Right renal pelvis (tissue), 4 donors: Measurements from ENCODE around the gene DVL2. TPM values are rescaled to one million over a fixed set of nuclear protein-coding genes. Genes with fewer than 3 reads are reported as not detected.
"Not testable (repeated sequence)": the region's sequence is repeated elsewhere in the genome, so short reads cannot be mapped to it uniquely, and the experiment has no call there.

ENCODE experiments used
- DNase-seq, 4 donors: peaks; one replicate each; pipeline ENCODE4 v3.0.0-alpha.2; 2013; ENCODE audit warnings: low read depth in 4 of 4, low spot score in 3 of 4, missing footprints in 1 of 4
- polyA plus RNA-seq, 4 donors: library from polyadenylated mRNA; unstranded; fragments of 120-200 nt; gene quantifications; one replicate each; pipeline ENCODE4 v1.2.1, GENCODE V29; 2013; ENCODE audit not compliant: insufficient read length in 4 of 4

DVL2 gene
- polyA plus RNA-seq, 4 donors = 49.9 to 65.1 (median 50.9) TPM

- DNase-seq = no peak
Measured at GRCh38 chr17:7207120-7208001, 27.0 kb downstream of the DVL2 start.

- DNase-seq = no peak
Measured at GRCh38 chr17:7205561-7205960, 28.8 kb downstream of the DVL2 start.

GRCh38 chr17:7204828-7205461 lies 29.4 kb downstream of the DVL2 start:
- DNase-seq = peak in 3 of 4 donors; percentile 70 to 81 (median 73)

GRCh38 chr17:7204336-7204735 lies 30.0 kb downstream of the DVL2 start:
- no peak for DNase-seq

- no peak for DNase-seq
Measured at GRCh38 chr17:7203391-7203790, 30.9 kb downstream of the DVL2 start.

GRCh38 chr17:7196651-7197401 lies 37.5 kb downstream of the DVL2 start:
- DNase-seq = no peak

- DNase-seq = no peak
Measured at GRCh38 chr17:7195971-7196370, 38.3 kb downstream of the DVL2 start.

GRCh38 chr17:7192271-7192937 lies 41.9 kb downstream of the DVL2 start:
- DNase-seq = no peak

- no peak for DNase-seq
Measured at GRCh38 chr17:7191571-7192270, 42.6 kb downstream of the DVL2 start.

- no peak for DNase-seq
Measured at GRCh38 chr17:7191069-7191468, 43.2 kb downstream of the DVL2 start.

GRCh38 chr17:7190276-7190917 lies 43.9 kb downstream of the DVL2 start:
- no peak for DNase-seq

GRCh38 chr17:7186241-7186640 lies 48.1 kb downstream of the DVL2 start:
- no peak for DNase-seq

GRCh38 chr17:7184647-7185046 lies 49.7 kb downstream of the DVL2 start:
- DNase-seq = no peak

GRCh38 chr17:7184091-7184488 lies 50.2 kb downstream of the DVL2 start:
- DNase-seq = peak in 2 of 4 donors; percentile 49 to 74

GRCh38 chr17:7183433-7184090 lies 50.8 kb downstream of the DVL2 start:
- DNase-seq = no peak

- not testable (repeated sequence) for DNase-seq
Measured at GRCh38 chr17:7182101-7182500, 52.2 kb downstream of the DVL2 start.

GRCh38 chr17:7179317-7180254 lies 54.7 kb downstream of the DVL2 start, which contains the start of gene ASGR1:
ASGR1 (minus strand) TSS chr17:7179370; CDS start chr17:7178563, 807 bp downstream.
- DNase-seq = no peak

- no peak for DNase-seq
Measured at GRCh38 chr17:7178973-7179316, 55.4 kb downstream of the DVL2 start.
